ENCODE measurements around the gene PIK3R1.

Gene PIK3R1

GRCh38 chr5:68285075-68285840 lies 69.7 kb downstream of the PIK3R1 start:
- no peak for DNase-seq (ENCODE audit: low read depth, low spot score)
- in situ Hi-C loops (cut with HindIII; ENCODE audit: low sequenced_read_pairs): no loop called here
- H3K4me3 ChIP-seq (ENCODE audit: low read depth, low read length): no peak overlapping the region
- TF ChIP-seq, protein P1, sequence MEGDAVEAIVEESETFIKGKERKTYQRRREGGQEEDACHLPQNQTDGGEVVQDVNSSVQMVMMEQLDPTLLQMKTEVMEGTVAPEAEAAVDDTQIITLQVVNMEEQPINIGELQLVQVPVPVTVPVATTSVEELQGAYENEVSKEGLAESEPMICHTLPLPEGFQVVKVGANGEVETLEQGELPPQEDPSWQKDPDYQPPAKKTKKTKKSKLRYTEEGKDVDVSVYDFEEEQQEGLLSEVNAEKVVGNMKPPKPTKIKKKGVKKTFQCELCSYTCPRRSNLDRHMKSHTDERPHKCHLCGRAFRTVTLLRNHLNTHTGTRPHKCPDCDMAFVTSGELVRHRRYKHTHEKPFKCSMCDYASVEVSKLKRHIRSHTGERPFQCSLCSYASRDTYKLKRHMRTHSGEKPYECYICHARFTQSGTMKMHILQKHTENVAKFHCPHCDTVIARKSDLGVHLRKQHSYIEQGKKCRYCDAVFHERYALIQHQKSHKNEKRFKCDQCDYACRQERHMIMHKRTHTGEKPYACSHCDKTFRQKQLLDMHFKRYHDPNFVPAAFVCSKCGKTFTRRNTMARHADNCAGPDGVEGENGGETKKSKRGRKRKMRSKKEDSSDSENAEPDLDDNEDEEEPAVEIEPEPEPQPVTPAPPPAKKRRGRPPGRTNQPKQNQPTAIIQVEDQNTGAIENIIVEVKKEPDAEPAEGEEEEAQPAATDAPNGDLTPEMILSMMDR (IDR thresholded peaks at IDR 0.05; ENCODE audit: low read depth, low read length): no peak

GRCh38 chr5:68285851-68286611 lies 70.5 kb downstream of the PIK3R1 start:
- TF ChIP-seq, protein P1 (IDR thresholded peaks at IDR 0.05; ENCODE audit: low read depth, low read length): peak; percentile 65
- DNase-seq (ENCODE audit: low read depth, low spot score): peak; percentile 75
- in situ Hi-C loops (cut with HindIII; ENCODE audit: low sequenced_read_pairs): no loop called here
- no peak overlapping the region for H3K4me3 ChIP-seq (ENCODE audit: low read depth, low read length)

- in situ Hi-C loops (cut with HindIII; ENCODE audit: low sequenced_read_pairs): no loop called here
- DNase-seq (ENCODE audit: low read depth, low spot score): no peak
- no peak overlapping the region for H3K4me3 ChIP-seq (ENCODE audit: low read depth, low read length)
- TF ChIP-seq, protein P1 (IDR thresholded peaks at IDR 0.05; ENCODE audit: low read depth, low read length): no peak
These were observed 71.0 kb downstream of the PIK3R1 start for GRCh38 chr5:68286612-68286912.

DNA sequence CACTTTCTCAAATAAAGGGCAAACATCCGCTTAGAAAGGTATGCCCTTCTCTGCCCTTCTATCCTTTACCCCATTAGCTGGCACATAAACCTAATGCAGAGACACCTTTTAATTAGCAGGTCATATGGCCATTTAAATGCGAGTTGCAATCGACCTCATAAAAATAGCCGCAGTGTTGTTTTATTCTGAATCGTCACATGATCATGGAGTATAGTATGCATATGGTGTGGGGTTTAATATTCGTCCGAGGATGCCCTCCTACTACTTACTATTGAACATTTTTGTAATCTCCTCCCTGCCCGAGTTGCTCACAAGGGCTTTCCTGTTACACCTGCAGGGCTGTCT lies 72.0 kb downstream of the PIK3R1 start:
- in situ Hi-C loops (cut with HindIII; ENCODE audit: low sequenced_read_pairs): no loop called here
- TF ChIP-seq, protein P1 (IDR thresholded peaks at IDR 0.05; ENCODE audit: low read depth, low read length): no peak
- no peak overlapping the region for H3K4me3 ChIP-seq (ENCODE audit: low read depth, low read length)
- no peak for DNase-seq (ENCODE audit: low read depth, low spot score)

DNA sequence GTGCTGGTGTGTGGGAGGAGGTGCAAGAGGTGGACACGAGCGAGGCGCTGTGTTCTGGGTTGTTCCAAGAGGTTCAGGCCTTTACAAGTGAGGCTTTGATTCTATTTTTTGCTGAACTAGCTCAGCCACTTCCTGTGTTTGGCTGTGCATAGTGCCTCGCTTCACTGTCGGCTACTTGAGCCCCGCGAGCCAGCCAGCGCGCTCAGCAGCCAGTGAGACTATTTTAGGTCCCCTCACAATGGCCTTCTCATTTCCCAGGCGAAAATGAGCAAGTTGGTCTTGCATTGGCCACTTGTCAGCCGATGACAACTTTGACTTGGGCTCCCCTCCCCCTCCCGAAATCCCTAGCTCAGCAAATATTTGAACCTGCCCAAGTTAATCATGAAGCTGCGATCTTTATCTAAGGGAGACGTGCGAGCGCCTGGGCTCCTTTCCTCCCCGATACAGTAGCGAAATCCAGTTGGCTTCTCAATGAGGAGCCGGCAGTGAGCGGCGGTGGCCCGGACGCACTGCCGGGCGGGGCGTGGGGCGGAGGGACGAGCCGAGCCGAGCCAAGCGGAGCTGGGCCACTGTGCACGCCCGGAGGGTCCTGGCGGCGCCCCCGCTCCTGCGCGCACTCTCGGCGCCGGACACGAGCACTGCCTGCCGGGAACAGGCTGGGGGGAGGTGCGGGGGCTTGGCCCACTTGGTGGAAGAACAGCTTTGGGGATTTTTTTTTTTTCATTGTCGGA lies 72.6 kb downstream of the PIK3R1 start:
- in situ Hi-C loops (cut with HindIII; ENCODE audit: low sequenced_read_pairs): no loop called here
- H3K4me3 ChIP-seq (ENCODE audit: low read depth, low read length): peak overlapping the region; percentile 47
- peak; percentile 67 for DNase-seq (ENCODE audit: low read depth, low spot score)
- TF ChIP-seq, protein P1 (IDR thresholded peaks at IDR 0.05; ENCODE audit: low read depth, low read length): no peak

- in situ Hi-C loops (cut with HindIII; ENCODE audit: low sequenced_read_pairs): no loop called here
- DNase-seq (ENCODE audit: low read depth, low spot score): no peak
- H3K4me3 ChIP-seq (ENCODE audit: low read depth, low read length): peak overlapping the region; percentile 47
- TF ChIP-seq, protein P1 (IDR thresholded peaks at IDR 0.05; ENCODE audit: low read depth, low read length): no peak
These were observed 73.2 kb downstream of the PIK3R1 start for GRCh38 chr5:68288707-68289134.
